Measurements from ENCODE around the gene GNPNAT1.
A peak's percentile ranks its signal among the peaks of the same experiment; 100 is the strongest.

GNPNAT1 gene

DNA sequence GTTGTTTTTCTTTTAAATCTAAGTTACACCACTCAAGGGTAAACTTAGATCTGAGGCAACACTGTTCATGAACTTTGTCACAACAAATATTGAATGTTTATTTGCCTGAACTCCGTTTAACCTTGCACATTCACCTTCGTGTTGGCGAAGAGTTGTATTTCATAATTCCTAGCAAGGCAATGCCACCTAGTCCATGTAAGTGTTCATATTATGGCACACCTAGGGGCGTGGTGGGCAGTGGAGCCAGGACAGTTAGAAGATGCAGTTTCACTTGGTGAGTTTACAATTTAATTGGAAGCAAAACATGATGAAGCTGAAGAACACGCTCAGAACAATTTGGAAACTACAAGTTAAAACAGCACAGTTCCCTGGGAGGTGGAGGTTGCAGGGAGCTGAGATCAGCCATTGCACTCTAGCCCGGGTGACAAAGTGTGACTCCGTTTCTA, 30.4 kb upstream of the GNPNAT1 start:
- no peaks in the 10 kb centered on the region for H3K9me3 ChIP-seq (ENCODE audit: control insufficient read depth, insufficient read depth, low read length)
- H3K4me3 ChIP-seq (ENCODE audit: low read depth, low read length) = no peak overlapping the region
- H3K9ac ChIP-seq (ENCODE audit: low read depth, low read length) = no peak overlapping the region
- no peaks in the 10 kb centered on the region for H3K36me3 ChIP-seq (ENCODE audit: control insufficient read depth, insufficient read depth, low read length)
- H3K4me1 ChIP-seq (ENCODE audit: control insufficient read depth, insufficient read depth, low read length) = no peaks in the 10 kb centered on the region
- H3K27me3 ChIP-seq (ENCODE audit: control insufficient read depth, insufficient read depth, low read length) = no peaks in the 10 kb centered on the region

- H3K4me3 ChIP-seq (ENCODE audit: low read depth, low read length) = no peak overlapping the region
- no peaks in the 10 kb centered on the region for H3K9me3 ChIP-seq (ENCODE audit: control insufficient read depth, insufficient read depth, low read length)
- H3K4me1 ChIP-seq (ENCODE audit: control insufficient read depth, insufficient read depth, low read length) = no peaks in the 10 kb centered on the region
- no peak overlapping the region for H3K9ac ChIP-seq (ENCODE audit: low read depth, low read length)
- H3K27me3 ChIP-seq (ENCODE audit: control insufficient read depth, insufficient read depth, low read length) = no peaks in the 10 kb centered on the region
- H3K36me3 ChIP-seq (ENCODE audit: control insufficient read depth, insufficient read depth, low read length) = no peaks in the 10 kb centered on the region
Measured at GRCh38 chr14:52808101-52808500, 16.7 kb upstream of the GNPNAT1 start.

- Histone ChIP-seq H3K9ac (ENCODE audit: low read depth, low read length) (no peak overlapping the region), H3K27me3 (ENCODE audit: control insufficient read depth, insufficient read depth, low read length) (no peaks in the 10 kb centered on the region), H3K4me1 (ENCODE audit: control insufficient read depth, insufficient read depth, low read length) (no peaks in the 10 kb centered on the region), H3K36me3 (ENCODE audit: control insufficient read depth, insufficient read depth, low read length) (no peaks in the 10 kb centered on the region), H3K4me3 (ENCODE audit: low read depth, low read length) (no peak overlapping the region), H3K9me3 (ENCODE audit: control insufficient read depth, insufficient read depth, low read length) (no peaks in the 10 kb centered on the region)
Measured at GRCh38 chr14:52806115-52806514, 14.7 kb upstream of the GNPNAT1 start.

GRCh38 chr14:52802597-52802996, 11.2 kb upstream of the GNPNAT1 start:
- Histone ChIP-seq H3K36me3 (ENCODE audit: control insufficient read depth, insufficient read depth, low read length) (no peaks in the 10 kb centered on the region), H3K4me3 (ENCODE audit: low read depth, low read length) (no peak overlapping the region)

DNA sequence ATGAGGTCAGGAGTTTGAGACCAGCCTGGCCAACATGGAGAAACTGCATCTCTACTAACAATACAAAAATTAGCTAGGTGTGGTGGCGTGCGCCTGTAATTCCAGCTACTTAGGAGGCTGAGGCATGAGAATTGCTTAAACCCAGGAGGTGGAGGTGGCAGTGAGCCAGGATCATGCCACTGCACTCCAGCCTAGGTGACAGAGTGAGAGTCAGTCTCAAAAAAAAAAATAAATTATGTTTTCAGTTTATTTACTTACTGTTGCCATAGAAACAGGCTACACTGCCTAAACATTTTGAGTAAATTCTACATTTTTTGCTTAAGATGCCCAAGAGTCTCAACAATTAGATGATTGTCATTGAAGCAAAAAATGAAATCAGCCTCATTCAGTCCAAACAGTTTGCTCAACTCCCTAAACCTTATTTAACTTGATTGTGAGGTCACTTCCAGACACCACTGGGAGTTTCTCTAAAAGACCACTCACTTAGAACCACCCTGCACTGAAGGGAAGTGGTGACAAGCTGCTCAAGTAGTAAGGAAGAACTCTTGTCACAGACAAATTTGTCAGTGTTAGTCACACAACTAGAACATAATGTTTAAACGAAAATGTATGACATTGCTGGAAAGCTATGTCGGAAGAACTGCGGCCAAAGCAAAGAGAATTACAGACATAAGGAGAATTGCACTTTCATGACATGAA, 9.8 kb upstream of the GNPNAT1 start:
- H3K27me3 ChIP-seq (ENCODE audit: control insufficient read depth, insufficient read depth, low read length) = no peaks in the 10 kb centered on the region
- H3K4me1 ChIP-seq (ENCODE audit: control insufficient read depth, insufficient read depth, low read length) = no peaks in the 10 kb centered on the region
- H3K4me3 ChIP-seq (ENCODE audit: low read depth, low read length) = no peak overlapping the region
- H3K9ac ChIP-seq (ENCODE audit: low read depth, low read length) = no peak overlapping the region
- H3K36me3 ChIP-seq (ENCODE audit: control insufficient read depth, insufficient read depth, low read length) = no peaks in the 10 kb centered on the region
- no peaks in the 10 kb centered on the region for H3K9me3 ChIP-seq (ENCODE audit: control insufficient read depth, insufficient read depth, low read length)

More at GRCh38 chr14:52802597-52802996, 11.2 kb upstream of the GNPNAT1 start:
- H3K9ac ChIP-seq (ENCODE audit: low read depth, low read length) = no peak overlapping the region
- H3K27me3 ChIP-seq (ENCODE audit: control insufficient read depth, insufficient read depth, low read length) = no peaks in the 10 kb centered on the region
- H3K9me3 ChIP-seq (ENCODE audit: control insufficient read depth, insufficient read depth, low read length) = no peaks in the 10 kb centered on the region
- no peaks in the 10 kb centered on the region for H3K4me1 ChIP-seq (ENCODE audit: control insufficient read depth, insufficient read depth, low read length)

GRCh38 chr14:52798826-52799225, 7.4 kb upstream of the GNPNAT1 start:
- Histone ChIP-seq H3K4me3 (ENCODE audit: low read depth, low read length) (no peak overlapping the region), H3K4me1 (ENCODE audit: control insufficient read depth, insufficient read depth, low read length) (no peaks in the 10 kb centered on the region), H3K36me3 (ENCODE audit: control insufficient read depth, insufficient read depth, low read length) (no peaks in the 10 kb centered on the region), H3K9me3 (ENCODE audit: control insufficient read depth, insufficient read depth, low read length) (no peaks in the 10 kb centered on the region), H3K27me3 (ENCODE audit: control insufficient read depth, insufficient read depth, low read length) (no peaks in the 10 kb centered on the region), H3K9ac (ENCODE audit: low read depth, low read length) (no peak overlapping the region)

GRCh38 chr14:52797653-52798052, 6.2 kb upstream of the GNPNAT1 start:
- H3K4me1 ChIP-seq (ENCODE audit: control insufficient read depth, insufficient read depth, low read length) = no peaks in the 10 kb centered on the region
- H3K27me3 ChIP-seq (ENCODE audit: control insufficient read depth, insufficient read depth, low read length) = no peaks in the 10 kb centered on the region
- no peak overlapping the region for H3K4me3 ChIP-seq (ENCODE audit: low read depth, low read length)
- H3K9ac ChIP-seq (ENCODE audit: low read depth, low read length) = no peak overlapping the region
- no peaks in the 10 kb centered on the region for H3K9me3 ChIP-seq (ENCODE audit: control insufficient read depth, insufficient read depth, low read length)
- H3K36me3 ChIP-seq (ENCODE audit: control insufficient read depth, insufficient read depth, low read length) = no peaks in the 10 kb centered on the region

- no peak overlapping the region for H3K9ac ChIP-seq (ENCODE audit: low read depth, low read length)
- H3K4me3 ChIP-seq (ENCODE audit: low read depth, low read length) = no peak overlapping the region
- no peaks in the 10 kb centered on the region for H3K36me3 ChIP-seq (ENCODE audit: control insufficient read depth, insufficient read depth, low read length)
- peaks cover 4% of the 10 kb centered on the region for H3K4me1 ChIP-seq (ENCODE audit: control insufficient read depth, insufficient read depth, low read length)
- no peaks in the 10 kb centered on the region for H3K9me3 ChIP-seq (ENCODE audit: control insufficient read depth, insufficient read depth, low read length)
- H3K27me3 ChIP-seq (ENCODE audit: control insufficient read depth, insufficient read depth, low read length) = no peaks in the 10 kb centered on the region
Measured at GRCh38 chr14:52793061-52793460, 1.7 kb upstream of the GNPNAT1 start.

- Histone ChIP-seq H3K36me3 (ENCODE audit: control insufficient read depth, insufficient read depth, low read length) (no peaks in the 10 kb centered on the region), H3K4me3 (ENCODE audit: low read depth, low read length) (peak overlapping the region; percentile 21), H3K9ac (ENCODE audit: low read depth, low read length) (no peak overlapping the region)
Measured at GRCh38 chr14:52792097-52792415, 649 bp upstream of the GNPNAT1 start.

DNA sequence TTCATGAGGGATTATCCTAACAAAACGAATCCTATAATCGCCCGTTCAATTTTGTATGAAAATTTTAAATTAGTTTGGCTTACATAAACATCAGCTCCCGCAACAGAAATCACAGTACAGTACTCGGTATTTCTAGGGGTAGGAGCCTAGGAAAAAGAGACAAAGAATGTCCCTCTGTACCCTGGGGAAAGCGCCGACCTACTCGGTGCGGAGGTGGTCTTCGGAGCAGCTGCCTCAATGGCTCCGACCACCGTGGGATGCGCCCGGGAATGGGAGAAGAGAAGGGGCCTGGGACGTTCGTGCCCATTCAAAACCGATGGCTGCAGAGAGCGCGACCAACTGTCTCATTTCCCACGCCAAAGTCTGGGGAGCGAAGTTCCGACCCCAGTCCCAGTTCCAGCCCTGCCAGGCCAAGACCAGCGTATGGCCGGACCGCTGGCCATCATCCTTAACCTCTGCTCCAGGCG, 618 bp downstream of the GNPNAT1 start:
- Histone ChIP-seq H3K9me3 (ENCODE audit: control insufficient read depth, insufficient read depth, low read length) (no peaks in the 10 kb centered on the region), H3K4me3 (ENCODE audit: low read depth, low read length) (peak overlapping the region; percentile 93), H3K27me3 (ENCODE audit: control insufficient read depth, insufficient read depth, low read length) (no peaks in the 10 kb centered on the region), H3K36me3 (ENCODE audit: control insufficient read depth, insufficient read depth, low read length) (no peaks in the 10 kb centered on the region), H3K4me1 (ENCODE audit: control insufficient read depth, insufficient read depth, low read length) (peaks cover 4% of the 10 kb centered on the region), H3K9ac (ENCODE audit: low read depth, low read length) (peak overlapping the region; percentile 70)

More at GRCh38 chr14:52792097-52792415, 649 bp upstream of the GNPNAT1 start:
- Histone ChIP-seq H3K9me3 (ENCODE audit: control insufficient read depth, insufficient read depth, low read length) (no peaks in the 10 kb centered on the region), H3K4me1 (ENCODE audit: control insufficient read depth, insufficient read depth, low read length) (peaks cover 4% of the 10 kb centered on the region), H3K27me3 (ENCODE audit: control insufficient read depth, insufficient read depth, low read length) (no peaks in the 10 kb centered on the region)

DNA sequence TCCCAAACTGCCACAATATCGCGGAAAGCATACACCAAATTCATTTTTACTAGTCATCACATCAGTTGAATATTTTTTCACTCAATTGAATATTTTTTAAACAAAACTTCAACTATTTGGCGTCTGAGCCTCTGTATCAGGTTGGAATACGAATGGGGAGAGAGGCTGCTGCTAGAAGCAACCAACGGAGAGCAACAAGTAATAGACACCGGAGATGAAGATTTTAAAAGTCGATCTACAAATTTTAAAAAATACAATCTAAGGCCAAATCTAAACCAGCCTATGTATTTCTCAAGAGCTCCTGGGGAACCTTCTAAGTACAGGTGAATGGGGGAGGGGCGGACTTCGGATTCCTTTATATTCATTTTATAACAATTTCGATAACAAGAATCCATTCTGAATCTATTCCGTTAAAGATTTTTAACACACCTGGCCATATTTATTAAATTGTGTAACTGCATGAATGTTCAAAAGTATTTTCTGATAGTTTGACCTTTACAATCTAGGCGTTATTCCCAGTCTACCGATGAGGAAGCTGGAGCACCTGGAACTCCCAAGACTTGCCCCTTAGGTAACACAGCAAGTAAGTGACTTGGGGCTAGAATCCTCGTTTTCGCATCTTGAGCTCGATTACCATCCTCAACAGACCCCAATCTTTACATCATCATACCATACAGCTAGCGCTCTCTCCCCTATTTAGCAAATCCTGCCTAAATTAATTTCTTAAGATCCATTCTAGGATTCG, 1.2 kb downstream of the GNPNAT1 start:
- no peaks in the 10 kb centered on the region for H3K9me3 ChIP-seq (ENCODE audit: control insufficient read depth, insufficient read depth, low read length)
- peaks cover 4% of the 10 kb centered on the region for H3K4me1 ChIP-seq (ENCODE audit: control insufficient read depth, insufficient read depth, low read length)
- H3K9ac ChIP-seq (ENCODE audit: low read depth, low read length) = no peak overlapping the region
- H3K4me3 ChIP-seq (ENCODE audit: low read depth, low read length) = peak overlapping the region; percentile 93
- H3K36me3 ChIP-seq (ENCODE audit: control insufficient read depth, insufficient read depth, low read length) = no peaks in the 10 kb centered on the region
- no peaks in the 10 kb centered on the region for H3K27me3 ChIP-seq (ENCODE audit: control insufficient read depth, insufficient read depth, low read length)

- Histone ChIP-seq H3K36me3 (ENCODE audit: control insufficient read depth, insufficient read depth, low read length) (no peaks in the 10 kb centered on the region), H3K9me3 (ENCODE audit: control insufficient read depth, insufficient read depth, low read length) (no peaks in the 10 kb centered on the region), H3K4me3 (ENCODE audit: low read depth, low read length) (peak overlapping the region; percentile 93), H3K27me3 (ENCODE audit: control insufficient read depth, insufficient read depth, low read length) (no peaks in the 10 kb centered on the region), H3K9ac (ENCODE audit: low read depth, low read length) (no peak overlapping the region), H3K4me1 (ENCODE audit: control insufficient read depth, insufficient read depth, low read length) (peaks cover 4% of the 10 kb centered on the region)
Measured at GRCh38 chr14:52789118-52789517, 2.3 kb downstream of the GNPNAT1 start.
